Gastrocnemius medialis (tissue), 4 donors: ENCODE measurements around the gene PRDM16. TPM values are rescaled to one million over a fixed set of nuclear protein-coding genes. Genes with fewer than 3 reads are reported as not detected.
A peak's percentile ranks its signal among the peaks of the same experiment; 100 is the strongest.

Experiments
- ATAC-seq, 2 donors: fragments of 150-250 bp; one replicate each; pipeline ENCODE4 v1.9.1; 2016
- DNase-seq, 2 donors: peaks; one replicate each; pipeline ENCODE4 v3.0.0-alpha.2; 2019
- H3K27ac ChIP-seq, 4 donors: fragments of 200-600 bp; sonication (generic); 1 replicate in 1 of 4; 2 replicates in 3 of 4; pipeline ENCODE4 v1.5.1; 2016 to 2018; ENCODE audit warnings: mild to moderate bottlenecking in 2 of 4, moderate library complexity in 1 of 4
- H3K27me3 ChIP-seq, 3 donors: fragments of 200-600 bp; sonication (generic) in 2 of 3; 1 replicate in 1 of 3; 2 replicates in 2 of 3; pipeline versions ENCODE4 v1.5.1 to v1.6.0; 2016 to 2019; ENCODE audit warnings: mild to moderate bottlenecking in 1 of 3, moderate library complexity in 1 of 3
- H3K36me3 ChIP-seq, 2 donors: fragments of 200-600 bp; sonication (generic) in 1 of 2; one replicate each; pipeline ENCODE4 v1.5.1; 2017 to 2018
- H3K4me1 ChIP-seq, 2 donors: fragments of 200-600 bp; sonication (generic) in 1 of 2; one replicate each; pipeline ENCODE4 v1.5.1; 2016 to 2017; ENCODE audit warnings: mild to moderate bottlenecking in 2 of 2
- H3K4me3 ChIP-seq, 4 donors: fragments of 200-600 bp; sonication (generic) in 3 of 4; 1 replicate in 1 of 4; 2 replicates in 3 of 4; pipeline ENCODE4 v1.5.1; 2016 to 2019; ENCODE audit warnings: mild to moderate bottlenecking in 2 of 4
- H3K9me3 ChIP-seq, 3 donors: fragments of 200-600 bp; sonication (generic) in 2 of 3; 1 replicate in 1 of 3; 2 replicates in 2 of 3; pipeline ENCODE4 v1.5.1; 2016 to 2019
- POLR2A ChIP-seq, 2 donors: fragments of 450-650 bp; IDR thresholded peaks; one replicate each; pipeline ENCODE4 v1.6.1; 2017; ENCODE audit warnings: antibody characterized with exemption in 2 of 2, mild to moderate bottlenecking in 2 of 2, moderate library complexity in 2 of 2
- in situ Hi-C, 4 donors: fragments of 200-750 bp; cut with MboI; loops; one replicate each; pipeline versions ENCODE4 v1.15.0 to v1.8.0; 2017; ENCODE audit warnings: low sequenced_read_pairs in 4 of 4
- intact Hi-C: fragments of 100-400 bp; cut with DNase I; formaldehyde crosslinking; loops from one replicate; pipeline ENCODE4 v1.15.1; 2023; ENCODE audit warnings: low total_unique reads
- total RNA-seq, 4 donors: library from RNA; depleted of rRNA; stranded (reverse); fragments of >200 nt; gene quantifications; one replicate each; pipeline versions ENCODE4 v1.1.0 to v1.2.3, GENCODE V29; 2016
- TF ChIP-seq, protein P1 (sequence below), 5 experiments: fragments of 450-650 bp in 3 of 5; fragments of 200-600 bp in 2 of 5; sonication (generic) in 2 of 5; IDR thresholded peaks in 4 of 5; conservative IDR thresholded peaks in 1 of 5; 1 replicate in 4 of 5; 2 replicates in 1 of 5; pipeline ENCODE4 v1.5.1; 2016 to 2019; ENCODE audit warnings: antibody characterized with exemption in 5 of 5, mild to moderate bottlenecking in 3 of 5, moderate library complexity in 3 of 5

PRDM16 gene
- total RNA-seq, 4 donors from 2014 or later: 0.03 to 0.19 (median 0.17) TPM

- no peak for TF ChIP-seq POLR2A (IDR thresholded peaks at IDR 0.05)
- TF ChIP-seq, protein P1, sequence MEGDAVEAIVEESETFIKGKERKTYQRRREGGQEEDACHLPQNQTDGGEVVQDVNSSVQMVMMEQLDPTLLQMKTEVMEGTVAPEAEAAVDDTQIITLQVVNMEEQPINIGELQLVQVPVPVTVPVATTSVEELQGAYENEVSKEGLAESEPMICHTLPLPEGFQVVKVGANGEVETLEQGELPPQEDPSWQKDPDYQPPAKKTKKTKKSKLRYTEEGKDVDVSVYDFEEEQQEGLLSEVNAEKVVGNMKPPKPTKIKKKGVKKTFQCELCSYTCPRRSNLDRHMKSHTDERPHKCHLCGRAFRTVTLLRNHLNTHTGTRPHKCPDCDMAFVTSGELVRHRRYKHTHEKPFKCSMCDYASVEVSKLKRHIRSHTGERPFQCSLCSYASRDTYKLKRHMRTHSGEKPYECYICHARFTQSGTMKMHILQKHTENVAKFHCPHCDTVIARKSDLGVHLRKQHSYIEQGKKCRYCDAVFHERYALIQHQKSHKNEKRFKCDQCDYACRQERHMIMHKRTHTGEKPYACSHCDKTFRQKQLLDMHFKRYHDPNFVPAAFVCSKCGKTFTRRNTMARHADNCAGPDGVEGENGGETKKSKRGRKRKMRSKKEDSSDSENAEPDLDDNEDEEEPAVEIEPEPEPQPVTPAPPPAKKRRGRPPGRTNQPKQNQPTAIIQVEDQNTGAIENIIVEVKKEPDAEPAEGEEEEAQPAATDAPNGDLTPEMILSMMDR (IDR thresholded peaks at IDR 0.05 in 4 of 5, conservative IDR thresholded peaks at IDR 0.05 in 1 of 5): no peak
- H3K9me3 ChIP-seq: no peaks in the 10 kb centered on the region
- peaks cover 17 to 18% (median 17%) of the 10 kb centered on the region in 3 donors for H3K27me3 ChIP-seq
- intact Hi-C loops: loop anchor here (5.0 to 10.0 kb wide), 2 partner anchors 67 to 135 kb away; no protein-coding TSS in a partner anchor
- no peak for ATAC-seq
- no peak overlapping the region for H3K27ac ChIP-seq
- DNase-seq: no peak
- no peak overlapping the region for H3K4me3 ChIP-seq
- H3K36me3 ChIP-seq: no peaks in the 10 kb centered on the region
- in situ Hi-C loops: loop anchor here (10.0 to 25.0 kb wide), 2 partner anchors 407 to 415 kb away; partner anchors contain the start of gene ACTRT2 (in 2 of the 4)
- no peaks in the 10 kb centered on the region for H3K4me1 ChIP-seq
Observed at GRCh38 chr1:3419415-3420204, 350.6 kb downstream of the PRDM16 start.

- no peaks in the 10 kb centered on the region for H3K4me1 ChIP-seq
- ATAC-seq (no peak), DNase-seq (no peak)
- no peak overlapping the region for H3K27ac ChIP-seq
- no peaks in the 10 kb centered on the region for H3K36me3 ChIP-seq
- intact Hi-C loops (loop anchor here (5.0 to 10.0 kb wide), 2 partner anchors 68 to 136 kb away; no protein-coding TSS in a partner anchor), in situ Hi-C loops (loop anchor here (10.0 to 25.0 kb wide), 2 partner anchors 408 to 416 kb away; partner anchors contain the start of gene ACTRT2 (in 2 of the 4))
- H3K9me3 ChIP-seq: no peaks in the 10 kb centered on the region
- no peak for TF ChIP-seq POLR2A (IDR thresholded peaks at IDR 0.05)
- H3K4me3 ChIP-seq: no peak overlapping the region
- peaks cover 17 to 18% (median 17%) of the 10 kb centered on the region in 3 donors for H3K27me3 ChIP-seq
Observed at GRCh38 chr1:3420218-3420951, 351.4 kb downstream of the PRDM16 start.

- Histone ChIP-seq H3K4me1 (no peaks in the 10 kb centered on the region), H3K27me3 (peaks cover 6 to 17% (median 17%) of the 10 kb centered on the region in 3 donors), H3K27ac (peak overlapping the region; percentile 47 to 68 (median 60)), H3K9me3 (no peaks in the 10 kb centered on the region), H3K4me3 (no peak overlapping the region), H3K36me3 (no peaks in the 10 kb centered on the region)
- DNase-seq (no peak), ATAC-seq (no peak)
- intact Hi-C loops (loop anchor here (5.0 to 10.0 kb wide), 2 partner anchors 70 to 138 kb away; no protein-coding TSS in a partner anchor), in situ Hi-C loops (loop anchor here (10.0 to 25.0 kb wide), 2 partner anchors 410 to 418 kb away; partner anchors contain the start of gene ACTRT2 (in 2 of the 4))
- no peak for TF ChIP-seq POLR2A (IDR thresholded peaks at IDR 0.05)
- TF ChIP-seq, protein P1 (IDR thresholded peaks at IDR 0.05 in 4 of 5, conservative IDR thresholded peaks at IDR 0.05 in 1 of 5): no peak
Observed at GRCh38 chr1:3422638-3423037, 353.6 kb downstream of the PRDM16 start.

DNA sequence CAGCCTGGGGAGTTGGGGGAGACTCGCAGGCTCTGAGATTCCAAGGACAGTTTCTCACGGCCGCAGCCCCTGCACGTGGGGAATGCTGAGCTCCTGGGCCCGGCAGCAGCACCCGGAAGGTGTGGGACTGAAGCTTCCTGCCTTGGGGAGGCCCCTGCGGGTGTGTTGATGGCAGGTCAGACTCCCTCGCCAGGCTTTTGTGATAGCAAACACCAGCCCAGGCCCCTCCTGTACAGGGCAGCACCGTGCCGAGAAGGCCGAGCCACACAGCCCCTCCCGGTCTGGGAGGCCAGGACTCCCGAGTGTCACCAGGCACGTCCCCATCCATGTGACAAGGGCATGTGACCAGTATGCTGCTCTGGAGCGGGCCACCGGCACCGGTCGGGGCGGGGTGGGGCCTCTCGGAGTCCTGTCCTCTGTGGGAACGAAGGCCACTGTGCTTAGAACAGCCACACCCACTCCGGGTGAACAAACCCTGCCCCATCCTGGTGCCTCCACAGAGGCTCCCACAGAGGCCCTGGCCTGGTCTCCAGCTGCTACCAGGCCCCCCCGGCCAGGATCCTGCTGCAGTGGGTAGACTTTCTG lies 354.3 kb downstream of the PRDM16 start:
- Histone ChIP-seq H3K4me1 (no peaks in the 10 kb centered on the region), H3K27ac (peak overlapping the region; percentile 47 to 68 (median 60)), H3K9me3 (no peaks in the 10 kb centered on the region), H3K27me3 (peaks cover 6 to 13% (median 13%) of the 10 kb centered on the region in 3 donors), H3K36me3 (no peaks in the 10 kb centered on the region), H3K4me3 (no peak overlapping the region)
- peak; percentile 35 to 57 for ATAC-seq
- intact Hi-C loops (loop anchor here (5.0 to 10.0 kb wide), 2 partner anchors 71 to 139 kb away; no protein-coding TSS in a partner anchor), in situ Hi-C loops (loop anchor here (10.0 to 25.0 kb wide), 2 partner anchors 411 to 419 kb away; partner anchors contain the start of gene ACTRT2 (in 2 of the 4))
- TF ChIP-seq POLR2A (IDR thresholded peaks at IDR 0.05): no peak
- TF ChIP-seq, protein P1 (IDR thresholded peaks at IDR 0.05 in 4 of 5, conservative IDR thresholded peaks at IDR 0.05 in 1 of 5): no peak
- DNase-seq: no peak
